Stimulated activated CD4-positive, alpha-beta T cell treated with anti-CD3 and anti-CD28 coated beads, Interleukin-1b, Interleukin-23, amount 100 ng/mL, for 24 hours (primary cell): Measurements from ENCODE around the gene DOCK1.

Experiments
- DNase-seq, 4 experiments: peaks; one replicate each; pipeline ENCODE4 v3.0.0-alpha.2; 2020; ENCODE audit warnings: low read depth in 4 of 4, low spot score in 1 of 4

The DOCK1 gene

DNA sequence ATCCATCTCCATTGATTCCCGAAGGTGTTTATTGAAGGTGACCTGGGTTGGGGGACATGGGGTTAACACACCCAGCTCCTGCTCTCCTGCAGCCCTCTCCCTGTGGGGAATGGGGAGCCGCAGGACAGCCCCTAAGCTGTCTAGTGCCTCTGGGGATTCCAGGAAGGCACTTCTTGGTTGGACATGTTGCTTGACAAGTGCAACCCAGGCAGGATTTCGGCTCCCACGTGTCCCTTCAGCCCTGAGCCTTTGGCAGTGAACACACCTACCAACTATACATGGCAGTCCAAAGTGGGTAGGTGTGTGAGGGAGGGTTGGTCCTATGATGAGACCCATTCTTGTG, 43.9 kb downstream of the DOCK1 start:
- no peak for DNase-seq

DNA sequence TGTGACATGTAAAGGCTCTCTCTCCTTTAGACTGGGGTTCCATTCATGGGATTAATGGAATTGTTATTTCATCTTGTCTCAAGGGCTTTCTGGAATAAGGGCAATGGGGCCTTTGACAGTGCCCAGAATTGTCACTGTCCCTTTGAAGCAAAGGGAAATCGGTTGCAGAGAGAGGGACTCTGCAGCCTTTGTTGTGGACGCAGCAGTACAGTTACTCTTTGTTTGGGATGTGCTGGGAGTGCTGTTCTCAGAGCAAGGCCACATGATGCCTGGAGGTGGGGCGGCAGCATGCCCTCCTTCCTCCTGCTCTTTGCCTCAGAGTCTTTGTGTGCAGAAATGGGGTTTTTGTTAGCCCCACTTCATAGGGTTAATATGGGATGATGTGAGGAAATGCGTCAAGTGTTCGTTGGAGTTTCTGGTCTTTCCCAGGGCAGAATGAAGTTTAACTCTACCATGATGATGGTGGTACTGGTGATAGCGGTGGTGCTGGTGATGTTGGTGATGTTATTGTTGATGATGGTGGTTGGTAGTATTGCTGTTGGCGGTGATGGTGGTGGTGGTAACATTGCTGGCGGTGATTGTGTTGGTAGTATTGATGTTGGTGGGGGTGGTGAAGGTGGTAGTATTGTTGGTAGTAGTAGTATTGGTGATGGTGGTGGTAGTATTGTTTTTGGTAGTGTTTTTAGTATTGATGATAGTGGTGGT, 45.3 kb downstream of the DOCK1 start:
- no peak for DNase-seq

DNA sequence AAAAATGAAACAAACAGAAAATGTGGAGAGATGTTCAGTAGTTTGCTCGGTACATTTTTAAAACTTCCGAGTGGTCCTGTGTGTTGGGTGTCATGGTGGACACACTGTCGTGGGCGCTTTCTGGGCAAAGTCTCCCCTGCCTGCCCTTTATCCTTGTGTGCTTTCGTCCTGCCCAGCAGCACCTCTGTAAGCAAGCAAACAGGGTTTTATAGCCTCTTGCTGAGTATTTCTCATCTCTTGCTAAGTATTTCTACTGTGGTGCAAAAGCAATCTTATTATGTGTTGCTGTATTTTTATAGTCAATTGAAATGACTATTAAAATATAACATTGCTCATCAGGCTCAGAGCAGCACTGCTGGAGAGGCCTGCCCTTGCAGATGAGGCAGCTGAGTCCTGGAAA, 48.7 kb downstream of the DOCK1 start:
- DNase-seq: no peak

- no peak for DNase-seq
Measured at GRCh38 chr10:126955396-126955795, 50.2 kb downstream of the DOCK1 start.

- no peak for DNase-seq
Measured at GRCh38 chr10:126955934-126956711, 50.9 kb downstream of the DOCK1 start.

DNA sequence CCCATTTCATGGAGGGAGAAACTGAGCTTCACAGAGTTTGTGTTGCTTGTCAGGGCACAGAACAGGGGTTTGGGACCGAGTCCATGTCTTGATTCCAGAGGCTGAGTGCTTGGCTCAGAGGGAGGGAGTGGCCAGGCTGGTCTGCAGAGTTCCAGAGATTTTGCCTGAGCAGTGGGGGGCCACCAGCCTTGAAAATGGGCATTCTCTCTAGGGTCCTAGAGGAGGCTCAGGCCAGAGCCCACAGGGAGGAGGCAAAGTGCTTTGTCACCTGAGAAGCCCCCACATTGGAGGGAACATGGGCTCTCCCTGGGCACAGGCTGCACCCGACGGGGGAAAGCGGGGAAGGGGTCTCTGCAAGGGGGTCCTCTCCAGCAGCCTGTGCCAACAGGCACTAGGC, 51.5 kb downstream of the DOCK1 start:
- no peak for DNase-seq

DNA sequence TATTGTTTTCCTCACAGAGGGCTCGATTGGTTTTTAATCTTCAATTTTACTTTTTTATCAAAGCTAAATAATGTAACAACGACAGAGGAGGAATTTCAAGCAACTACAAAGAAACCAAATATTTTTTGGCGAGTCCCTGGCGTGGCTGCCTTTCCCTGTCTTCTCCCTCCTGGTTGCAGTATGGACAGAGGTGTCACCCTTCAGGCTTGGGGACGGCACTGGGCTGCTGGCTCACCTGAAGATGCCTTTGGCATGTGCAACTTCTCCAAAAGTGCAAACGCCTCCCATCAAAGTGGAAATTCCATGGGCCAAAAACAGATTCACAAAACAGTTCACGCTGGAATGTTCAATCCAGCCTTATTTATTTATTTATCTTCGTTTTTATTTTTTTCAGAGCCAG, 51.9 kb downstream of the DOCK1 start:
- DNase-seq: no peak

DNA sequence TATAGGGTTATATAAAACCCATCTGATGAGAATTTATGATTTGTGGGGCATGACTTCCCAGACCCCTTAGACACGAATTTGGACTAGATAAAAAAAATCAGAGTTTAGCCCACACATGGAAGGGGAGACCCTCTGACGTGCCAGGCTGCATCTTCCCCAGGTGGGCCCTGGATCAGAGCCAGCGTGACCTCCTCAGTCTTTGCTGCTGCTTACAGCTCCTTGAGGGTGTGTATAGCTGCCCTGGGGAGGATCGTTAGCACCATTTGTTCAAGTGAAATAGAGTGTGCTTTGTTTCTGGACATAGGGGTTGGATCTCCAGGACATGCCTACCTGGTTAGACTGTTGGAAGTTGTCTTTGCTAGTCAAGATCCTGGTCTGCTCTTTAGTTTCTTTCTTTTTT, 54.2 kb downstream of the DOCK1 start:
- DNase-seq: no peak

- no peak for DNase-seq
Measured at GRCh38 chr10:126959906-126960685, 54.9 kb downstream of the DOCK1 start.

DNA sequence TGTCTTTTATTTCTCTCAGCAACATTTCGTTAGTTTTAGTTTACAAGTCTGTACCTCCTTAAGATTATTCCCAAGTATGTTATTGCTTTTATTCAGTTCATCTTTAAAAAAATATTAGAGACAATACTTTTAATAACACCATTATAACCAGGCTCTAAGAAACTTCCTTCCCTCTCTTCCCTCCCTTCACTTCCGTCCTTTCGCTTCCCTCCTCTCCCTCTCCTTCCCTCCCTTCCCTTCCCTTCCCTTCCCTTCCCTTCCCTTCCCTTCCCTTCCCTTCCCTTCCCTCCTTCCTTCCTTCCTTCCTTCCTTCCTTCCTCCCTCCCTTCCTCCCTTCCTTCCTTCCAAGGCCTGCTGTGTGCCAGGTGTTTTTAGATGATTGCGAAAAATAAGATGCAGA, 58.1 kb downstream of the DOCK1 start:
- DNase-seq: no peak

DNA sequence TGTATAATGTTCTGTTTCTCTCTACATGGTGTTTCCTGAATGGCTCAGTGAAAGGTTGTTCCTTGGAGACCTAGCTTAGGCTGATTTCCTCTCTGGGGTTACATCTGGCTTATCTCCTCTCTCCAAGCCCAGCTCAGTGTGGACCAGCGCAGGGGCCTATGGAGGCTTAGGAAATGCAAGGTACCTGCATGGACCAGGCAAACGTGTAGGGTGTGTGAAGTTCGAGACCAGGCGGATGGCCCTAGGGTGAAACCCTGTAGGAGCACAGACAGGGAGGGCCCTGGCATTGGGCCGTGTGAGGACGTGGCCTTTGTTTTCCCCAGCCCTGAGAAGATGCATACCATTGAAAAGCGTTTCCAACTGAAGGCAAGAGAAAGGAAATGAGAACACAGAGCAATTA, 59.0 kb downstream of the DOCK1 start:
- DNase-seq: no peak

GRCh38 chr10:126966938-126967337, 61.7 kb downstream of the DOCK1 start:
- no peak for DNase-seq

DNA sequence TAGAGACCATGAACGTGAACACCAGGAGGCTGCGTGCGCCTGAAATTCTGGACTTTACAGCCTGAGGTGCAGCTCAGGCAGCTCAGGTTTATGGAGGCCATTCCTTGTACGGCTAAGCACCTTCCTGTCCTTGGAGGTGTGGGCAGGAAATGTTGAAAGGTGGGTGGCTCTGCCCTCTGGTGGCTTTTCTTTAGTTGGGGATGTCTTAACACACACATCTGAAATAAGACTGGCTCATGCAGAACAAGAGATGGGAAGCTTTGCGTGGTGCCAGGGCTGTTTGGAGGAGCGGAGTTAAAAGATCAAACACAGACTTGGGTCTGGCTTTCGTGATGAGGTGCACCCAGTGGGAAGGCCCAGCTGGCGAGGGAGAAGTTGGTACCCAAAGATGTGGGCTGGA, 64.1 kb downstream of the DOCK1 start:
- no peak for DNase-seq

DNA sequence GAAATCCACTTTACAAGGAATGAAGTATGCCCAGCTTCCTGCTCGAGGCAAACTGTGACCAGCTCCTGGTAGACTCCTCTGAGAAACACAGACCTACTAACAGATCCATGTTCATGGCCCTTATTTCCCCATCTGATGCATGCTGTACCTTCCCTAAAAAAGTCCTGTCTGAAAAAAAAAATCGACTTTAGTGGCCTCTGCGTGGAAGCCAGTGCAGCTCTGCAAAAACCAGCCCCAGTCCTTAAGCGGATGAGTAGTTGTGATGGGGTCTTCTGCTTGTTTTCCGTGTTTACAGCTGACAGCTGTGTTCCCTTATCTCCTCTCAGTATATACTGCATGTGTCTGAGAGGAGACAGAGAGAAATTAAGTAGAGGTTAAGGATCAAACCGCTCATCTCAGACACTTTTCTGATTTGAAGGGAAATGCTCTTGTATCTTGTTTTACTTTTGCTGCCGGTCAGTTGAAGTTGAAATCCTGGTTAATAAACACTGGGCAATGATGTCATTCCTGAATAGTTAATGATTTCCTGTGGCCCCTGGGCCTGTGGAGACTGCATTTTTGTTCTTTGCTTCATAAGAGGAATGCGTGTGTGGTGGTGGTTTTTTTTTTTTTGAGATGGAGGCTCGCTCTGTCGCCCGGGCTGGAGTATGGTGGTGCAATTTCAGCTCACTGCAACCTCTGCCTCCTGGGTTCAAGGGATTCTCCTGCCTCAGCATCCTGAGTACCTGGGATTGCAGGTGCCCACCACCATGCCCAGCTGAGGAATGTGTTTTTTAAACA, 67.6 kb downstream of the DOCK1 start:
- DNase-seq: no peak

- no peak for DNase-seq
Measured at GRCh38 chr10:126975221-126975620, 70.0 kb downstream of the DOCK1 start.

DNA sequence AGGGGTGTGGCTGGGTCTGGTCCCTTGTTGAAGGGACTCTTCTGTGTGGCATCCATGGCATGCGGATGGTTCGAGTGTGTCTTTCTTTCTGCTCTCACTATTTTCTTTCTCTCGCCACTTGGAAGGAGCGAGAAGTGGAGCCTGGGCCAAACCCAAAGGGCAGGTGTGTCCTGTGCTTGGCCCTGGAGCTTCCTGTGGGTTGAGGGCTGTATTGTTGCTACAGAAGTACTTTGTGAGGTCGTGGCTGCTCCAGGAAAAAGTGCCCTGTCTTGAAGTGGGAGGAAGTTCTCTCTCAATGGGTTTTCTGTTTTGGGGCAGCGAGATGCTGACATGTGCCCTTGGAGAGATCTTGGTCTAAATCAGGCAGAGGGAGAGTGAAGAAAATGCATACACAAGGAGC, 72.0 kb downstream of the DOCK1 start:
- no peak for DNase-seq

DNA sequence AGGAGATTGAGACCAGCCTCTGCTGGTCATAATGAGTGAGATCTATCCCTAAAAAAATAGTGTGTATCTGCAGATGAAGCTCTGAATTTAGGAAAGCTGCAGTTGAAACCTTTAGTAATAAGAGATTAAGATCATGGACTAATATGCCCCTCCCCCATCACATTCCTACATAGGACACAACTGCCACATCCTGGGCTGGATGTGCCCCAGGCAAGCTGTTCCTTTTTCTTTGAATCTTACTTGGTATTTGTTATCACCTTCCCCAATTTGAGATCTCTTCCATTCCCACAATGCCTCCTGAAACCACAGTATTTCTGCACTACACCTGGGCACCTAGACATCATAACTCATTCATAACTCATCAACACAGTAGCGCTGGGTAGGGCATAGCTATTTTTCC, 74.1 kb downstream of the DOCK1 start:
- no peak for DNase-seq

- DNase-seq: no peak
Measured at GRCh38 chr10:126993208-126993607, 88.0 kb downstream of the DOCK1 start.

GRCh38 chr10:126997801-126998590, 92.8 kb downstream of the DOCK1 start:
- no peak for DNase-seq

- DNase-seq: no peak
Measured at GRCh38 chr10:127000598-127000997, 95.4 kb downstream of the DOCK1 start.
